Gastrocnemius medialis (tissue), 4 donors: Measurements from ENCODE around the gene TNS1. TPM values are rescaled to one million over a fixed set of nuclear protein-coding genes. Genes with fewer than 3 reads are reported as not detected.

Experiments
- ATAC-seq, 2 donors: fragments of 150-250 bp; one replicate each; pipeline ENCODE4 v1.9.1; 2016
- DNase-seq, 2 donors: peaks; one replicate each; pipeline ENCODE4 v3.0.0-alpha.2; 2019
- H3K27ac ChIP-seq, 4 donors: fragments of 200-600 bp; sonication (generic); 1 replicate in 1 of 4; 2 replicates in 3 of 4; pipeline ENCODE4 v1.5.1; 2016 to 2018; ENCODE audit warnings: mild to moderate bottlenecking in 2 of 4, moderate library complexity in 1 of 4
- H3K27me3 ChIP-seq, 3 donors: fragments of 200-600 bp; sonication (generic) in 2 of 3; 1 replicate in 1 of 3; 2 replicates in 2 of 3; pipeline versions ENCODE4 v1.5.1 to v1.6.0; 2016 to 2019; ENCODE audit warnings: mild to moderate bottlenecking in 1 of 3, moderate library complexity in 1 of 3
- H3K36me3 ChIP-seq, 2 donors: fragments of 200-600 bp; sonication (generic) in 1 of 2; one replicate each; pipeline ENCODE4 v1.5.1; 2017 to 2018
- H3K4me1 ChIP-seq, 2 donors: fragments of 200-600 bp; sonication (generic) in 1 of 2; one replicate each; pipeline ENCODE4 v1.5.1; 2016 to 2017; ENCODE audit warnings: mild to moderate bottlenecking in 2 of 2
- H3K4me3 ChIP-seq, 4 donors: fragments of 200-600 bp; sonication (generic) in 3 of 4; 1 replicate in 1 of 4; 2 replicates in 3 of 4; pipeline ENCODE4 v1.5.1; 2016 to 2019; ENCODE audit warnings: mild to moderate bottlenecking in 2 of 4
- H3K9me3 ChIP-seq, 3 donors: fragments of 200-600 bp; sonication (generic) in 2 of 3; 1 replicate in 1 of 3; 2 replicates in 2 of 3; pipeline ENCODE4 v1.5.1; 2016 to 2019
- POLR2A ChIP-seq, 2 donors: fragments of 450-650 bp; IDR thresholded peaks; one replicate each; pipeline ENCODE4 v1.6.1; 2017; ENCODE audit warnings: antibody characterized with exemption in 2 of 2, mild to moderate bottlenecking in 2 of 2, moderate library complexity in 2 of 2
- in situ Hi-C, 4 donors: fragments of 200-750 bp; cut with MboI; loops; one replicate each; pipeline versions ENCODE4 v1.15.0 to v1.8.0; 2017; ENCODE audit warnings: low sequenced_read_pairs in 4 of 4
- intact Hi-C: fragments of 100-400 bp; cut with DNase I; formaldehyde crosslinking; loops from one replicate; pipeline ENCODE4 v1.15.1; 2023; ENCODE audit warnings: low total_unique reads
- total RNA-seq, 4 donors: library from RNA; depleted of rRNA; stranded (reverse); fragments of >200 nt; gene quantifications; one replicate each; pipeline versions ENCODE4 v1.1.0 to v1.2.3, GENCODE V29; 2016
- TF ChIP-seq, protein P1 (sequence below), 5 experiments: fragments of 450-650 bp in 3 of 5; fragments of 200-600 bp in 2 of 5; sonication (generic) in 2 of 5; IDR thresholded peaks in 4 of 5; conservative IDR thresholded peaks in 1 of 5; 1 replicate in 4 of 5; 2 replicates in 1 of 5; pipeline ENCODE4 v1.5.1; 2016 to 2019; ENCODE audit warnings: antibody characterized with exemption in 5 of 5, mild to moderate bottlenecking in 3 of 5, moderate library complexity in 3 of 5

TNS1 gene
- total RNA-seq, 4 donors from 2014 or later: 407 to 670 (median 484) TPM

DNA sequence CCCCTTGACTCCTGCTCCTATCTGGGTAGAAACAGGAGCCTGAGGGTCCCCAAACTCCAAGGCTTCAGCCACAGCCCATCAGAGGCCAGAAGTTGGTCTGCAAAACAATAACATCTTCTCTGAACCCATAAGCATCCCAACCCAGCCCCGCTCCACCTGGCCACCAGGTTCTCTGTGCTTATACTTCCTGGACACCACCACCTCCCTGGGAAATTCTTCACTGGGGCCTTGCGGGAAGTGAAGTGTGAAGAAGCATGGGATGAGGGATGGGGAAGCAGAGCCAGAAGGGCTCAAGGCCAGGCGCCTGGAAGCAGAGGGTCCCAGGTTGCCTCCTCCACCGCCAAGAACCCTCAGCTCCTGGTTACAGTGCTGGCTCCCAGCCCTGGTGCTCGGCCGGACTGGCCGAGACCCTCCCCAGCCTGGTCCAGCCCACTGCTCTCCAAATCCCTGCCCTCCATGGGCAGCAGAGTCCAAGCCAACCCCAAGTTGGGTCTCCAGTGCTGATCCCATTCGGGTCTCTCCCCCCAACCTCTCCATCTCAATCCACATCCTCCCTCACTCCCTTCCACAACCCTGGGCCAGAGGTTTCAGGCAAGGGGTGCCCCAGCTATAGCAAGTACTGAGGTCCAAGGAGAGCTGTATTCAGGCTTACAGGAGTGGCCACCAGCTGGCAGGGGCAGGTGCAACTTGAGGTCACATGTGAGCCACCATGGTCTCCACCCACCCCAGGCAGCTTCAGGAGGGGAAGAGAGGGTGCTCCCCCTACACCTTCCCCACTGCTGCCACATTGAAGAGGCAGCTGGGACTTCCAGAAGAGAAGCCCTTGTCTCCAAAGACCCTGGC lies 60.7 kb downstream of the TNS1 start:
- H3K9me3 ChIP-seq: no peaks in the 10 kb centered on the region
- TF ChIP-seq, protein P1, sequence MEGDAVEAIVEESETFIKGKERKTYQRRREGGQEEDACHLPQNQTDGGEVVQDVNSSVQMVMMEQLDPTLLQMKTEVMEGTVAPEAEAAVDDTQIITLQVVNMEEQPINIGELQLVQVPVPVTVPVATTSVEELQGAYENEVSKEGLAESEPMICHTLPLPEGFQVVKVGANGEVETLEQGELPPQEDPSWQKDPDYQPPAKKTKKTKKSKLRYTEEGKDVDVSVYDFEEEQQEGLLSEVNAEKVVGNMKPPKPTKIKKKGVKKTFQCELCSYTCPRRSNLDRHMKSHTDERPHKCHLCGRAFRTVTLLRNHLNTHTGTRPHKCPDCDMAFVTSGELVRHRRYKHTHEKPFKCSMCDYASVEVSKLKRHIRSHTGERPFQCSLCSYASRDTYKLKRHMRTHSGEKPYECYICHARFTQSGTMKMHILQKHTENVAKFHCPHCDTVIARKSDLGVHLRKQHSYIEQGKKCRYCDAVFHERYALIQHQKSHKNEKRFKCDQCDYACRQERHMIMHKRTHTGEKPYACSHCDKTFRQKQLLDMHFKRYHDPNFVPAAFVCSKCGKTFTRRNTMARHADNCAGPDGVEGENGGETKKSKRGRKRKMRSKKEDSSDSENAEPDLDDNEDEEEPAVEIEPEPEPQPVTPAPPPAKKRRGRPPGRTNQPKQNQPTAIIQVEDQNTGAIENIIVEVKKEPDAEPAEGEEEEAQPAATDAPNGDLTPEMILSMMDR (IDR thresholded peaks at IDR 0.05 in 4 of 5, conservative IDR thresholded peaks at IDR 0.05 in 1 of 5): no peak
- no peak for TF ChIP-seq POLR2A (IDR thresholded peaks at IDR 0.05)
- no peak for DNase-seq
- H3K27ac ChIP-seq: peak overlapping the region; percentile 87 to 94 (median 89)
- intact Hi-C loops (loop anchor here (5.0 kb wide), 1 partner anchor 50 kb away; no protein-coding TSS in a partner anchor), in situ Hi-C loops (no loop called here)
- H3K27me3 ChIP-seq: no peaks in the 10 kb centered on the region
- ATAC-seq: no peak
- H3K4me3 ChIP-seq: peak overlapping the region; percentile 53 to 61 (median 56)
- H3K4me1 ChIP-seq: peaks cover 42 to 51% of the 10 kb centered on the region in 2 donors
- no peaks in the 10 kb centered on the region for H3K36me3 ChIP-seq

DNA sequence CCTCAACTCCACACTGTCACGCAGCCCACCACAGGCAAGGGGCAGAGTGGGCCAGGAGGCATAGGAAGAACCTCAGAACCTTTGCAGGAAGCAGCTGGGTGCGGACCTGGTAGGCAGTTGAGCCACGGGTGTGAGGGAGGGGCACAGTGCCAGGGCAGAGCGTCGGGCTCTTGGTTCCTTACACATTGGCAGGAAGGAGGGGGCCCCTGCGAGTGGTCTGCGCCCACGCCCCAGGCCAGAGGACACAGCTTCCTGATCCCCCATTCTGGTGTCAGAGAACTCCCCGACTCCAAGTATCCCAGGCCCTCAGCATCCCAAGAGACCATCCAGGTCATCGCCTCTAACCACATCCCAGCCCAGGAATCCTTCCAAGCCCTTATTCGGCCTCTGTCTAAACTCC lies 61.5 kb downstream of the TNS1 start:
- intact Hi-C loops (loop anchor here (5.0 kb wide), 1 partner anchor 49 kb away; no protein-coding TSS in a partner anchor), in situ Hi-C loops (no loop called here)
- Histone ChIP-seq H3K9me3 (no peaks in the 10 kb centered on the region), H3K4me1 (peaks cover 49 to 51% of the 10 kb centered on the region in 2 donors), H3K4me3 (peak overlapping the region; percentile 53 to 61 (median 56)), H3K36me3 (no peaks in the 10 kb centered on the region), H3K27me3 (no peaks in the 10 kb centered on the region), H3K27ac (peak overlapping the region; percentile 87 to 94 (median 89))
- no peak for TF ChIP-seq POLR2A (IDR thresholded peaks at IDR 0.05)
- TF ChIP-seq, protein P1 (IDR thresholded peaks at IDR 0.05 in 4 of 5, conservative IDR thresholded peaks at IDR 0.05 in 1 of 5): no peak
- DNase-seq (no peak), ATAC-seq (no peak)

DNA sequence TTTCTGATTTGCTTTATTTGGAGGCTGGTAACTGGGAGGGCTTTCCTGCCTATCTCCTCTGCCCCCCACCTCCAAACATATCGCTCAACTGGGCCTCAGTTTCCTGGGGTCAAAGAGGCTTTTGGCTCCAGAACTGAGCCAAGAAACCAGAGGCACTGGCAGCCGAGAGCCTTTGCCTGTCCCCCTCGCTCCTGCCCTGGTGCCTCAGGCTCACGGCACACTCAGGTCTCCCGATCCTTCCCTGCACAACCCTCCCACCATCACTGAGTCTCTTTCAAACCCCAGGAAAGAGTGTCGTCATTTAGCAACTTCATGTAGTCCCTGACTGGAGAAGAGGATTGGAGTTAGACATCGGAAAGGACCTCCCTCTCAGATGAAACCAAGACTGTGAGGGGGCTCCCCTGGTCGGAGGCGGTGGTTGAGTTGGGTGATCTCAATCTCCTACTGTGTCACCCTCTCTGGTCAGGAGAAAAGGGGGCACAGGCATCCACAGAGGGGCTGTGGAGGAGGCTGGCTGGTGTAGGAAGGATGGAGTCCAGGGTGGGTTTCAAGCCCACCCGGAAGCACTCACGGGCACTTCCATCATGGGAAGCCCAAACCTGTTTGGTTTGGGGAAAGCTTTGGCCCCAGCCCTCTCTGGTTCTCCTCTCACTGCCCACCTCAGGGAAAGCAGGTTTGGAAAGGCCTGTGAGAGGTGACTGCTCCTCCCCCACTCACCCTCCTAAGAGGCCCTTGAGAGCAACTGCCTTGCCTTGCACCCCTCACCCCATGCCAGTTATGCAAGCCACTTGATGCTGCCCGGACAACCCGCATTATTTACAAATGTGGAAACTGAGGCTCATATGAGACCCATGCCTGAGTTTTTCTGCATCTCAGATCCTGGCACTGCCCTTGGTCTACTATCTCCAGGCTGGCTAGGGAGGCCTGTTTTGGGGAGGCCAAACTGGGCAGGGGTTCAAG lies 62.3 kb downstream of the TNS1 start:
- intact Hi-C loops (loop anchor here (5.0 kb wide), 1 partner anchor 48 kb away; no protein-coding TSS in a partner anchor), in situ Hi-C loops (no loop called here)
- Histone ChIP-seq H3K36me3 (no peaks in the 10 kb centered on the region), H3K4me3 (peak overlapping the region; percentile 53 to 61 (median 56)), H3K4me1 (peaks cover 51 to 58% of the 10 kb centered on the region in 2 donors), H3K9me3 (no peaks in the 10 kb centered on the region), H3K27ac (peak overlapping the region; percentile 87 to 94 (median 89)), H3K27me3 (no peaks in the 10 kb centered on the region)
- ATAC-seq (no peak), DNase-seq (no peak)
- TF ChIP-seq, protein P1 (IDR thresholded peaks at IDR 0.05 in 4 of 5, conservative IDR thresholded peaks at IDR 0.05 in 1 of 5): no peak
- TF ChIP-seq POLR2A (IDR thresholded peaks at IDR 0.05): no peak

DNA sequence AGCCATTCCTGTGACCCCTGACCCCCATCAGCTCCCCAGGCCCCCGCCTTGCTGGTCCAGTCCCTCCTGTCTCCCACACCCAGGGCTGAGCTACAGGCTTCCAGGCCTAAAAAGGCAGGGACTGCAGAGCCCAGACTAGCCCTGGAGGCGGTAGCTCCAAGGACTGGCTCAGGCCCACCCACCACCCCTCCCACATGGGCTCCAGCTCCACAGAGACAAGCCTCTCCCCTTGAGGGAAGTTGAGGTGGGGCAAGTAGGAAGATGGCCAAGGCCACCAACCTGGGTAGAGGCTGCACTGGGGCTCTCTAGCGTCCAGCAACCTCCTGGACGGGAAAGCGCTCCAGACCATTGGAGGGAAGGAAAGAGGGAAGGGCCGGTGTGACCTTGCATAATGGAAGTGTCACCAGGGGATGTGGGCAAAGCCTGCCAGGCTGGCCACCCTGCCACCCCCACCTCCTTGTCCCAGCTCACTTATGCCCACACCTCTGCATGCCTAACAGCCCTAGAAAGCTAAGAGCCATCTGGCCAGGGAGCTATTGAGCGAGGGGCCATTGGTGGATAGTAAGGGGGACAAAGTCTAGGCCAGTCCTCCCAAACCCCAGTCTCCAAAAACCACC lies 63.1 kb downstream of the TNS1 start:
- no peak for ATAC-seq
- TF ChIP-seq, protein P1 (IDR thresholded peaks at IDR 0.05 in 4 of 5, conservative IDR thresholded peaks at IDR 0.05 in 1 of 5): no peak
- TF ChIP-seq POLR2A (IDR thresholded peaks at IDR 0.05): peak in 1 of 2 donors; percentile 25
- peaks cover 59 to 66% of the 10 kb centered on the region in 2 donors for H3K4me1 ChIP-seq
- H3K4me3 ChIP-seq: peak overlapping the region; percentile 22 to 61 (median 56)
- intact Hi-C loops (loop anchor here (5.0 kb wide), 1 partner anchor 47 kb away; no protein-coding TSS in a partner anchor), in situ Hi-C loops (no loop called here)
- H3K27ac ChIP-seq: peak overlapping the region; percentile 87 to 94 (median 89)
- no peaks in the 10 kb centered on the region for H3K27me3 ChIP-seq
- no peak for DNase-seq
- no peaks in the 10 kb centered on the region for H3K9me3 ChIP-seq
- H3K36me3 ChIP-seq: no peaks in the 10 kb centered on the region
